ENCODE data around the gene NDUFA8. TPM values are rescaled to one million over a fixed set of nuclear protein-coding genes. Genes with fewer than 3 reads are reported as not detected.

Gene NDUFA8
- total and polyA plus RNA-seq, 10 of the 15 experiments (the other 5 are each of a cell fraction or from before 2014, with no cell fraction given): 44.9 to 159 (median 90.8) TPM

DNA sequence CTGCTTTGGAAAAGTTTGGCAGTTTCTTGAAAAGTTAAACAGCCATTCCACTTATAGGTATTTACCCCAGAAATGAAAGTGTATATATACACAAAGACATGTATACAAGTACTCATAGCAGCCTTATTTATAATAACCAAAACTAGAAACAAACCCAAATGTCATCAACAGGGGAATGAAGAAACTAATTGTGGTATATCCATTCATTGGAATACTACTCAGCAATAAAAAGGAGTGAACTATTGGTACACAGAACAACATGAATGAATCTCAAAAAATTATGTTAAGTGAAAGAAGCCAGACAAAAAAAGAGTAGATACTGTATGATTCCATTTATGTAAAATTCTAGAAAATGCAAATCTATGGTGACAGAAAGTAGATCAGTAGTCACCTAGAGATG lies 2.8 kb upstream of the NDUFA8 start:
- DNase-seq (ENCODE audit: low read depth, low spot score) (no peak), ATAC-seq (no peak), FAIRE-seq (no peak)
- H3K4me2 ChIP-seq (ENCODE audit: control insufficient read depth, insufficient read depth): no peak overlapping the region
- H3K9me3 ChIP-seq (replicated peaks; ENCODE audit: control insufficient read depth, insufficient read depth, low read length): no peaks in the 10 kb centered on the region; the same call in 1 of the 3 replicates
- H4K20me1 ChIP-seq (ENCODE audit: control insufficient read depth, insufficient read depth): no peaks in the 10 kb centered on the region
- no peaks in the 10 kb centered on the region for H3K4me1 ChIP-seq (ENCODE audit: control insufficient read depth, insufficient read depth, low read length)
- ChIA-PET SMC1A (ENCODE audit: uncharacterized antibody, unreplicated experiment) (no interaction called here), POLR2A (no interaction called here), CTCF (no interaction called here), RAD21 (ENCODE audit: unreplicated experiment) (no interaction called here)
- TF ChIP-seq SREBF2 (IDR thresholded peaks at IDR 0.05; ENCODE audit: low read length) (no peak), ZSCAN29 (IDR thresholded peaks at IDR 0.05) (no peak), MYB (IDR thresholded peaks at IDR 0.05; ENCODE audit: borderline replicate concordance, low read depth, low read length) (no peak), BCLAF1 (IDR thresholded peaks at IDR 0.05) (no peak), TCF12 (IDR thresholded peaks at IDR 0.05; ENCODE audit: low read depth, low read length) (no peak), NBN (IDR thresholded peaks at IDR 0.05) (no peak), YBX1 (IDR thresholded peaks at IDR 0.05) (no peak), ZNF217 (IDR thresholded peaks at IDR 0.05) (no peak), TBL1XR1 (IDR thresholded peaks at IDR 0.05; ENCODE audit: low read depth, low read length) (no peak), FOS (IDR thresholded peaks at IDR 0.05; ENCODE audit: borderline replicate concordance, extremely low read depth, insufficient read length) (no peak), RBBP5 (conservative IDR thresholded peaks at IDR 0.05) (no peak), GABPA (IDR thresholded peaks at IDR 0.05; ENCODE audit: low read depth) (no peak), POLR2AphosphoS5 (IDR thresholded peaks at IDR 0.05; ENCODE audit: low read length) (no peak), IKZF2 (IDR thresholded peaks at IDR 0.05) (no peak)
- no peak overlapping the region for H3K4me3 ChIP-seq
- H3K36me3 ChIP-seq (ENCODE audit: control insufficient read depth in 2 of 2, insufficient read depth in 2 of 2, low read length in 1 of 2): no peaks in the 10 kb centered on the region
- H2AFZ ChIP-seq (ENCODE audit: control insufficient read depth, low read depth, low read length): no peak overlapping the region
- H3K27ac ChIP-seq (ENCODE audit: control insufficient read depth, insufficient read depth): no peak overlapping the region
- no peak overlapping the region for H3K9ac ChIP-seq (ENCODE audit: control insufficient read depth, insufficient read depth, low read length)
- intact Hi-C loops (cut with micrococcal nuclease; ENCODE audit: unreplicated experiment) (no loop called here), in situ Hi-C loops (cut with MboI) (no loop called here)
- no TSS peak for BruUV-seq (replicated peaks)
- H3K79me2 ChIP-seq (ENCODE audit: control insufficient read depth, insufficient read depth, low read length): peaks cover 16% of the 10 kb centered on the region
- peaks cover 0 to 8% of the 10 kb centered on the region in 2 experiments; a peak in 1 of 4 replicates for H3K27me3 ChIP-seq (replicated peaks in 1 of 2; ENCODE audit: control insufficient read depth in 2 of 2, insufficient read depth in 2 of 2, low read length in 1 of 2)

All from GM12878 (cell line).